Activated CD4-positive, alpha-beta T cell treated with anti-CD3 and anti-CD28 coated beads, Interleukin-2, amount 50 U/mL, for 1 hour (primary cell): ENCODE measurements around the gene ARHGAP26.
"Not testable (repeated sequence)": the region's sequence is repeated elsewhere in the genome, so short reads cannot be mapped to it uniquely, and the experiment has no call there.

ENCODE experiments used
- DNase-seq: peaks from one replicate; pipeline ENCODE4 v3.0.0-alpha.2; 2020

Gene ARHGAP26

DNA sequence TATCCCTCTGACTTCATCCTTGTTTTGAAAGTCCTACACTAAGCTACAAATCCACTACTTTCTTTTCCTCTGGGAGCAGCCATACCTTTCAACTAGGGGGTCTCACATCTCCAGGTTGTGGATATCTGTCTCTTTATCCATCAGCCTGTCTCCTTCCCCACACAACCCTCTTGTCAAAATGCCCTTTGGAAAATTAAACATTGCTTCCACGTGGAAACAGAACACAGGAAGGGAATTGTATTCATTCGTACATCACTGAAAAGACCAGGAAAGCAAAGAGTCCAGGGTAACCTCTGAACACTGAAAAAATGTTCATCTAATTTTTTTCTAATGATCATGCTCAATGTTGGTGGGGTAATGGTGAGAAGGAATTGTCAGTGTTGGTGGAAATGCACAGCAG is 429.7 kb downstream of the ARHGAP26 start:
- DNase-seq: no peak

DNA sequence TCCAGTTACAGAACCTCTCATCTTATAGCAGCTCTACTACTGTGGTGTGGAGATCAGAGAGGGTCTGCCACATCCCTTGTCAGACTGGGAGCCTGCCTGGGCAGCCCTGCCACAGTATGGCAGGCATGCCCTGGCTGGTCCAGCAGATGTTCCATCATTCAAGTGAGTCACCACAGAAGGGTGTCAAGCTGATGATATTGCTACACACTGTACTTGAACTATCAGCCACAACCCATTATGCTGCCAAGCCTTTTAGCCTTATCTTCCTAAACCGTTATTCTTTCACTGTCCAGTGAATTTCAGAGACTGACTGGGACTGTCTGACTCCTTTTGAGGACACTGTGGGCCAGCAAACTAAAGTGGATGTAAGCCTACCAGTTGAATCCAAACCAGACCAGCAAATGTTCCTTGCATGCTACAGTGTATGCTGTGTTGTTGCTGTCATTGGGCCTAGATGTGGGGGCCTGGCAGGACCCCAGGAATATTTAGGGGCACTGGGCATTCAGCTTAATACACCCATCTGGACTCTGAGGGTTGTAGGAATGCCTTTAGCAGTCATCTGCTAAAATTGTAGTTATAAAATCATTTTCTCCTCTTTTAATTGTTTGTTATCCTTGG is 430.7 kb downstream of the ARHGAP26 start:
- DNase-seq: no peak

DNA sequence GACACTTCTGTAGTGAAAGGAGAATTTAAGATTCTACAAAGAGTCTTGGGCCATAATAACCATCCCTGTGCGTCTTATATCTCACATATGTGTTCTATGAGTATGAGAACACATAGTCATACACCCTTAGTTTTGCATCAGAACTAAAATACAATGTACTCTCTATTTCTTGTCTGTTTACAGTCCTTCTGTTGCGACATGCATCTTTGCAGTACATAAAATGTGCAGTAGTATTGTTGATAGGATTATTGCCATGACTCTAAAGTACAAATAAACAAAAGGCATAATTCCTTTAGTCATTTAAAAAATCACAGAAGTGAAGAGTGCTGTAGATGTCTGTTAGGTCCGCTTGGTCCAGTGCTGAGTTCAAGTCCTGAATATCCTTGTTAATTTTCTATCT is 431.4 kb downstream of the ARHGAP26 start:
- DNase-seq: no peak

DNA sequence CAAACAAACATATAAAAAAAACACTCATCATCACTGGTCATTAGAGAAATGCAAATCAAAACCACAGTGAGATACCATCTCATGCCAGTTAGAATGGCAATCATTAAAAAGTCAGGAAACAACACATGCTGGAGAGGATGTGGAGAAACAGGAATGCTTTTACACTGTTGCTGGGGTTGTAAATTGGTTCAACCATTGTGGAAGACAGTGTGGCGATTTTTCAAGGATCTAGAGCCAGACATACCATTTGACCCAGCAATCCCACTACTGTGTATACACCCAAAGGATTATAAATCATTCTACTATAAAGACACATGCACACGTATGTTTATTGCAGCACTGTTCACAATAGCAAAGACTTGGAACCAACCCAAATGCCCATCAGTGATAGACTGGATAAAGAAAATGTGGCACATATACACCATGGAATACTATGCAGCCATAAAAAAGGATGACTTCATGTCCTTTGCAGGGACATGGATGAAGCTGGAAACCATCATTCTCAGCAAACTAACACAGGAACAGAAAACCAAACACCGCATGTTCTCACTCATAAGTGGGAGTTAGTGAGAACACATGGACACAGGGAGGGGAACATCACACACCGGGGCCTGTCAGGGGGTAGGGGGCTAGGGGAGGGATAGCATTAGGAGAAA is 433.3 kb downstream of the ARHGAP26 start:
- not testable (repeated sequence) for DNase-seq

DNA sequence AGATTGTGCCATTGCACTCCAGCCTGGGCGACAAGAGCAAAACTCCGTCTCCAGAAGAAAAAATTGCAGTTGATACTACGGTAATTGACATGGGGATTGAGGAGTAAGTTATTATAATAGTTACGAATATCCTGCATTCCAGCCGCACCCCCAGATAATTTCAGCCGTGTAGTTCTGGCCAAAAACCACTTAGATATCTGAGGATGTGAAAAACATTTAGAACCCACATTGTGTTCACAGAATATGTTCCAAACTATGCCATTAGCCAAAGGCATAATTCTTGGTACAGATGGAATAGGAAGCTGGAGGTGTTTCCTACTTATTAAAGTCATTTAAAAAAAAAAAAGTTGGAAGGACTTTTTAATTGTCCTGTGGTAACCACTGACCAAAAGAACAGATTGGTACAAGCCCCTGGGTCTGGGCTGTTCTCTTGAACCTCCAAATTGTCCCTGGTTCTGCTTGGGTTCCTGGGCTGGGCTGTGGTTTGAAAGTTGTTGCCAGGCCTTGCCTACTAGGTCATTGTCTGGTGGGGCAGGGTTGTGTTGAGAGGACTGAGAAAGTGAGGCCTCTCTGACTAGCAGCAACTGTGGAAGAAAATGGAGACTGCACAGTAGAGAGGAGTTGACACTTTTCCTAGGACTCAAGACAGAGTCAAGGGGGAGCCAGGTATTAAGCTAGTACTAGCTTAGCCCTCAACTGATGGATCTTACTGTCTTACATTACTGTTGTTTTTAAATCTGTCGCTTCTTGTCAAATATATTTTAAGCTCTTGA is 434.5 kb downstream of the ARHGAP26 start:
- no peak for DNase-seq

DNA sequence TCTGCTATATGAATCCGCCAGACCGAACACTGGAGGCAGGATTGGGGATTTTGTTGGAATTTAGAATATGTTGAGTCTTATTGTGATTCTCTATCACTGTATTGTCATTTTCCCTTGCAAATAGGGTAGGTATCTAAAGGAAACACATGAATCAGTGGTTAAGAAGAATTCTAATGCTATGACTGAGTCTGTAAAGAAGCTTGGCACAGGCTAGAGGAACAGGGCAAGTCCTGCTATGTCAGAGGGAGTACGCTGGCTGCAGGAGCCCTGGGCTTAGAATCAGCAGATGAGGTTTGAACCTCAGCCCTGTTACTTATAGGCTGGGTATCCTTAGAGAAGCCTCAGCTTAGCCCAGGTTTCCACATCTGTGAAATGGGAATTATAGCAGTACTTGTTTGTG is 435.2 kb downstream of the ARHGAP26 start:
- no peak for DNase-seq

DNA sequence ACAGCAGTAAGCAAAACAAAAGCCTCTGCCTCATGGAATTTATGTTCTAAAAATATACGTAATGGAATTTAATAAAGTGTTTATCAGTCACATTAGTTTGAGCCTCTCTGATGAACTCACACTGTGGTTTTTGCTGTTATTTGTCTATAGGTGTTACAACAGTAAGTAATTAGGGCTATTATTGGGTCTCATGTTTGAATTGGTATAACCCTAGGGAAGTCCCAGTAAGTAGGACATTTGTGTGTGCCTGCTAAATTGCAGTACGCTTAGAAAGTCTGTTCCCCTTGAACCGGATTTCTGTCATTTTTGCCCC is 435.7 kb downstream of the ARHGAP26 start:
- DNase-seq: no peak

DNA sequence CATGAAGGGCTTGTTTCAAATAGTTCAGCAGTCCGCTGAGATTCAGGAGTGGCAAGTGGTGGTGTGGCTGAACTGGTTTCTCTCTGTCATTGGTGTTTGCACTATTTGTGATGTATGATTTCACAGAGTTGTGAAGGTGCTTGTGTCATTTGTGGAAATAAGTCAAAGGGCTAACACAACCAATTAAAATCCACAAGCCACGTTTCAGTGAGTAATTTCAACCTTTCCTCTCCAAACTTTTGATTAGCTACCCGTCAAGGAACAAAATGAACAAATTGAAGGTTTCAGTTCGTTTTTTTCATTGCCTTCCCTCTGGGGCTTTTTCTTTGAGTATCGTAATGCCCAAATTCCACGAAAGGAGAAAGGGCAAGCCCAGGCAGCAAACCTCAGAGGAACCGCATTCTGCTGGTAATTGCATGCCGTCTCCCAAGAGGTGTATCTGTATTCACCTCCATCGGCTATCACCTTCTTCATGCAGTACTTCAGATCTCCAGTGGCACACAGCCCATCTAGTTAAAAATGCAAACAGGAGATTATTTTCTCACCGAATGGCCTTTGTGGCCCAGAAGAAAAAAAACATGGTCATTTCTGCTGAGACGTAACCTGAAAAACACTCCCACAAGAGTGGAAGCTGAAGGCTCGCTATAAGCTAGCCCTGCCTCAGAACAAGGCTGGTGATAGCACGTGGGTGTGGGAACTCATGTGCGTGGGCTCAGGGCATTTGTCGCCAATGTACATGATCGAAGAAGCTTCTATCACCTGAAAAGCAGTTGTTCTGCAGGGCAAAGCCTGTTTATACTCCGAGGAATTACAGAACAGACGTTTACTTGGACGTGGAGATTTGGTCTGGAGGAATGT is 436.2 kb downstream of the ARHGAP26 start:
- no peak for DNase-seq

DNA sequence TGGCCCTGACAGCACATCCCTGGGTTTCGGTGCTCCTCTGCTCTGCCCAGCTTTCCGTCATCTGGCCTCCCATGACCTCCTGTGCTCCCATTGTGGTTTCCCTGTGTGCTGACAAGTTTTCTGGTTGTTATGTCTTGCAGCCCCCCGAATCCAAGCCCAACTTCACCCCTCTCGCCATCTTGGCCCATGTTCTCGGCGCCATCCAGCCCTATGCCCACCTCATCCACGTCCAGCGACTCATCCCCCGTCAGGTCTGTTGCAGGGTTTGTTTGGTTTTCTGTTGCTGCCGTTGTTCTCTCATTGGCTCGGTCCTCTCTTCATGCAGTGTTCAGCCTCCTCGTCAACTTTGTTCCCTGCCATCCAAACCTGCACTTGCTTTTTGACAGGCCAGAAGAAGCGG is 436.9 kb downstream of the ARHGAP26 start:
- DNase-seq: no peak

DNA sequence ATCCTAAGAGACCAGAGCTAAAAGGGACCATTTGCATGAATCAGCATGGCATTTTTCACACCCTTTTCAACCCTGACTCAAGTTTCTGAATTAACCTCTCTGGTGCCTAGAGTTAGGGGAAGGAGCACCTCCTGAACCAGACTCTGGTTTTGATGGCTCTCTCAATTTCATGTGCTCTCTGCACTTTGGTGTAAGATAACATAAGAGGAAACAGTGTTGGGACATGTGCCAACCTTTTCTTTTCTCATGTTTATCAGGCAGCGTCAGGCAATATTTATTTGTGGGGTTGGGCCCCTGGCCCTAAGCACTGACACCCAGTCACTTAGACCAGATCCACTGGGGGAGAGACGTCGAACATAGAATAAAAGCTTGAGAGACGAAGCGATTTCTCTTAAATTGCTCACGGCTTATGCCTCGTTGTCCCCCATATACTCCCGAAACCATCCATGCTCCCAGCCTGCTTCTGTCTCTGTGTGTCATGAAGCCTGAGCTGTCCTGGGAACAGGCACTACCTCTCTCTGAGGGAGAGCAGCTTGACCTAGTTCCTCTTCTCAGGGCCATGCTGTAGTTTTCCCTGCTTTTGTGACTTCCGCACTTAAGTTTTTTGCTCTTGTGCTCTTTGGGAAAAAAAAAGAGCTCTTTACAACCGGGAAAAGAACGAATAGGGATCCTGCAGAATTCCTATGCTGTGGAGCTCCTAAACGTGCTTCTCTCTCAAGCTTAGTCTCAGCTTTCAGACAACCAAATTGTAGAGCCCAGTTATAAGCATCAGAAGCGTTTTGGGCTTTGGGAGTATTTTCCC is 437.6 kb downstream of the ARHGAP26 start:
- DNase-seq: no peak

DNA sequence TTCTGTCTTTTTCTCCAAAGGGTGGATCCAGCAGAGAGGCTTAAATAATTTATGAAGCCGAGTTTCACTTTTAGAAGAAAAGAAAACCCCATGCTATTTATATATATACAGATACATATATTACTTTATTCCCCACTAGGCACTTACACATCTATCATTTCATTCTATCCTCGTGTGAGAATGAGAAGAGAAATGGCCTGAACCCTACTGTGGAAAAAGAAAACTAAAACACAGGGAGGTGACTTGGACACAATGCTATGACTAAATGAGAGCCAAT is 438.1 kb downstream of the ARHGAP26 start:
- DNase-seq: no peak

DNA sequence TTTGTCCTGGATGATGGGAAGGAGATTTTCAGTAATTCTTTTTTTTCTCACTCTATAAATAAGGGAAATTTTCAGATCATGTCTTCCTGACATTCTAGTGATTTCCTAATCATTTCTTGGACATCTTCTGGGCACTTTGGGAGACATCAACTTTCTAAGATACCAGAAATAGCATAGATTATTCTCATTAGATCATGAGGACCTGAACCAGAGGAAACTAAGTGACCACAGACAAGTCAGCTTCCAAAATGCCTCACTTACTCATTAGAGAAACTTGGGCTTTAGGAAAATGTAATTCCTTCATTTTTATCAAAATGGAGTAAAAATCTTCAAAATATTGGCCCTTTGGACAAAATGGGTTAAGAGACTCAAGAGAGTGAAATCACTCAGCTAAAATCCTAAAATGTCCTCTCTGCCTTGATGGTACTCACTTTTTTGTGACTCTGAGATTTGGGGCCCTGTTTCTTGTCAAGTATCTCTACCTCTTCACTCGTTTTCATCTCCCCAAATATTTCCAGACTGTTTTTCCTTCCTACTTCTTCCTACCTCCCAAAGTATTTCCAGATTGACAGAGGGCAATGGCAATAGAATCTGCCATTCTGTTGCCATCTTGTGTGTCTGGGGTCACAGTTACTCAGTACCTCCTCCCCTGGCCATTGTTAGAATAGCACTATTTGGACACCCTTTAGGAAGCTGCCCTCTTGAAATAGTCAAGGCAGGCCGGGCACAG is 438.8 kb downstream of the ARHGAP26 start:
- no peak for DNase-seq

DNA sequence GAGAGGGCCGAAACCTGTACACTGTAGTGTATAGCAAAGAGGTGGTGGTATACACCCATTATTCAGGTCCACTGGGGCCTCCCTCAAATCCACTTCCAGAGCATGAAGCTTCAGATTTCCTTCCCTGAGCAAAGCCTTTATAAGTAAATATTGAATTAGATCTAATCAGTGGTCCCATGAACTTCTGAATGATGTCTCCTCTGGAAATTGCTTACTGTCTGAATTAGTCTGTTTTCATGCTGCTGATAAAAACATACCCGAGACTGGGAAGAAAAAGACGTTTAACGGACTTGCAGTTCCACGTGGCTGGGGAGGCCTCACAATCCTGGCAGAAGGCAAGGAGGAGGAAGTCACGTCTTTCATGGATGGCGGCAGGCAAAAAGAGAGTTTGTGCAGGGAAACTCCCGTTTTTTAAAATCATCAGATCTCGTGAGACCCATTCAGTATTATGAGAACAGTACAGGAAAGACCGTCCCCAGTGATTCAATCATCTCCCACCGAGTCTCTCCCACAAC is 439.8 kb downstream of the ARHGAP26 start:
- no peak for DNase-seq

DNA sequence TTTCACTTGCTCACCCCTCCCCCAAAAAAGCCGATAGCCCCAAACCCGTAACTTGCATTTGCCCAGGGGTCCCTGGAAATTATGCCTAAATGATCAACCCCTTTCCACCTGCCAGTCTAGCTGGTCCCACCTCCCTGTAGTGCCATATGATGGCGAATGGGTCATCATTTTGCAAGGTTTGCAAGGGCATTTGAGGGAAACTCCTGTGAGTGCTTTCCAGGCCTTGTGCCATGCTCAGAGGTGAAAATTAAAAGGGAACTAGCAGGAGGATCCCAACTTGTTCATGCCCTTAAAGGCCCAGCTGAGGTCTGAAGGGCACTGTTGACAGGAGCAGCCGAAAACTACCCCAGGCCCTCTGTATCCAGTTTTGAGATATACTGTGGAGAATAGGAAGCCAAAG is 440.4 kb downstream of the ARHGAP26 start:
- DNase-seq: no peak

DNA sequence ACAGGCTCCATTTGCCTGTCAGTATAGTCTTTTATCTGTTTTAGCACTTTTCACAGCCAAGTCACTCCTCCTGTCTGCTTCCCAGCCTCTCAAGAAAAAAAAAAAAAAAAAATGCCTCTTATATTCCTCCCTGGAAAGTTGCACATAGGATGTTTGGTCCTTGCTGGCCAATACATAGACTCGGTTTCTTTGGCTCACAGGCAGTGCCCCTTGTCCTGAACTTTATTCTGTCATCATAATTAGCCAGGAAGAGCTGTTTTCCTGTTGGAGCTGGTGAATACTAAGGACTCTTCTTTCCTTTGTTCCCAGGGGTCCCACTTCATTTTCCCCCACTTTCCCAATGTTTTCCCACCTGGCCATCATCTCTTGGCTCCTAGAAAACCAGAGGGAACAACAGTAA is 442.1 kb downstream of the ARHGAP26 start:
- no peak for DNase-seq

DNA sequence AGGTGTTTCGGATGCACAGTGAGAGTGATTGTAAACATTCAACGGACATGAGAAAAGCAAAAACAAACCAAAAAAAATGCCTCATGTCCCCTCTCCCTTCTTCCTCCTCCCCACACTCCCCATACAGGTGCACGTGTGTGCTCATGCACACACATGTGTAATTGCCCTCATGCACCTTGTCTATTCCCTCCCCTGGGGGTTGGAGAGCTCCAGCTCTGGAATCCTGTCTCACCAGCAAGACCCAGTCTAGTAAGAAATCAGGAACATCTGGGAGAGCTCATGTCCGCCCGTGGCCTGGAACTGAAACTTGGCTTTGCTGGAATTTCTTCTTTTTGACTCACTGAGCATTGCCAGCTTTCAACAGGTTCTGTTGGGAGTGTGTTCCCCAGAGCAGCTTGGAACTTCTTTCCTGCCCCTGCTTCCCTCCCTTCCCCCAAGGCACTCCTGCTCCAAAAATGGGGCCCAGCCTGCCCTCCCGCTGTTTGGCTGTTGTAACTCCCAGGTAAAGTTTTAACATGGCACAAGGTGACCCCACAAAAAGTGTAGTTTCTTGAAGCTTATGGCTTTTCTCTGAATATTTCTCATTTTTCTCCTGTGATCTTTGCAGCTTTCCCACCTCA is 443.2 kb downstream of the ARHGAP26 start:
- DNase-seq: no peak

DNA sequence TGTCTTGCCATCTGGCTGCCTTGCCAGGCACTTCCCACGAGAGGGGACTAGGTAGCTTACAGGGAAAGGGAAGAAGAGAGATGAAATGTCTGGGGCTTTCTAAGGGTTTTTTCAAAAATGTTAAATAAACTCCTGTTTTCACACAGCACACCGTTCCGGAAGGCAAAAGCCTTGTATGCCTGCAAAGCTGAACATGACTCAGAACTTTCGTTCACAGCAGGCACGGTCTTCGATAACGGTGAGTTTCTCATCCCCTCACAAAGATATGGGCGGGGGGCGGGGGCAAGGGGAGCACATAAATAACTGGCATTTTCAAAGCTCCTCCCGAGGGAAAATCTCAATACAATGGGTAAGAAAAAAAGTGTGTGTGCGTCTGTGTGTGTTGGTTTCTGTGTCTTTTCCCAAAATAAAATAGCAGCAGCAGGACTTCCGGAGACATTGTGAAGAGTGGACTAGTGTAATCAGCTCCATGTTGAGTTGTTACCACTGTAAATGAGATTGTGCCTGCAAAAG is 443.7 kb downstream of the ARHGAP26 start:
- DNase-seq: no peak

DNA sequence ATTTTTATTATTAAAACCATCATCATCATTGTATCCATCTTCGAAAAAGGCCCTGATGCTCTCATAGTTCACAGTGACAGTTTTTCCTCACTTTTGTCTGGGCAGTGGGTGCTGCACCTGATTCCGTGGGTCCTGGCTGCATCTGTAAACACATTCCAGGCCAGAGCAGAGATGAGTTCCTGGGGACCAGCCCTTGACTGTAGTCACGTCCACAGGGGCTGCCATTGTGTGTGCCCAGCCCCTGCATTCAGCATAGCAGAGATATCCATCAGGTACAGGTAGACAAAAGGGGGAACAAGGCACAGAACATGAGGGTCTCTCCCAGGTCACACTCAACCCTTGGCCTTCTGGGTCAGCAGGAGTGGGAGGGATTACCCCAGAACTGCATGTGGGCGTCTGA is 444.3 kb downstream of the ARHGAP26 start:
- no peak for DNase-seq

DNA sequence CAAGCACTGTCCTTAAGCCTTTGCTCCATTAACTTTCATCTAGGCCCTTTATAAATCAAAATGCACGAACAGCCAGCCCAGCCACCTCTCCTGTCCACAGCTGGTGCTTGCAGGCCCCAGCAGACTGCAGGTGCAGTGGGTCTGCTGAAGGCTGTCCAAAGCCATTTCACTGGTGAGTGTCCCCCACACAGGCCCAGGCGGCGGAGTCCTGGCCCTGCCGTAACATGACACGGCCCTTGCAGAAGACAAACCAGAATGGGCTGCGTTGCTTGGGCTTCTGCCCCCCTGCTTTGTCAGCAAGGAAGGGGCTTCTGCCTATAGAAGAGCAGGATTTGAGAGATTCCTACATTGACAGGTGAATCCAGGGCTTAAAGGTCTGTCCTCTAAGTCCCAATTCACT is 444.7 kb downstream of the ARHGAP26 start:
- DNase-seq: no peak

DNA sequence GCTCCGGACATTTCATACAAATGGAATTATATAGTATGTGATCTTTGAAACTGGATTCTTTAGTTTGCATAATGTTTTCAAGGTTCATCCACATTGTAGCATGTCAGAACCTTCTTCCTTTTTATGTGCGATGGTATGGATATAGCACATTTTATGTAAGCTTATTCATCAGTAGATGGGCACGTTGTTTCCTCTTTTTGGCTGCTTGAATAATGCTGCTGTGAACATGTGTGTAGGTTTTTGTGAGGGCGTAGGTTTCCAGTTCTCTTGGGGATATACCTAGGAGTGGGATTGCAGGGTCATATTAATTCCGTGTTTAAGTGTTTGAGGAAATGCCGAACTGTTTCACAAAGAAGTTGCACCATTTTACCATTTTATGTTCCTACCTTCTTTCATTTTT is 445.5 kb downstream of the ARHGAP26 start:
- no peak for DNase-seq

DNA sequence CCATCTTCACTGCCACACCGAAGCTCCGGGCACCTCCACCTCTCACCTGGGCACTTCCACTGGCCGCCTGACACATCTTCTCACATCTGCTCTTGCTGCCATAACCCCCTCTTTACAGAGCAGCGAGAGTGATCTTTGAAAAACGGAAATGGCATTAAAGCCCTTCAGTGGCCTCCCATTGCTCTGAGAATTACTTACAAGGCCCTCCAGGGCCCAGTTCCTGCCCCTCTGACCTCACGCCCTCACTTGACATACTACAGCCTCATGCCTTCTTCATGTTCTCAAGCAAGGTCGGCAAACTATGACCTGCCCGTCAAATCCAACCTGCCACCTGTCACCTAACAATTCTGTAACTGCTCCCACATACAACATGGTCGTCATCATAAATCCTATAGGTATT is 446.0 kb downstream of the ARHGAP26 start:
- DNase-seq: no peak
